ENCODE measurements around the gene RXFP3.

DNA sequence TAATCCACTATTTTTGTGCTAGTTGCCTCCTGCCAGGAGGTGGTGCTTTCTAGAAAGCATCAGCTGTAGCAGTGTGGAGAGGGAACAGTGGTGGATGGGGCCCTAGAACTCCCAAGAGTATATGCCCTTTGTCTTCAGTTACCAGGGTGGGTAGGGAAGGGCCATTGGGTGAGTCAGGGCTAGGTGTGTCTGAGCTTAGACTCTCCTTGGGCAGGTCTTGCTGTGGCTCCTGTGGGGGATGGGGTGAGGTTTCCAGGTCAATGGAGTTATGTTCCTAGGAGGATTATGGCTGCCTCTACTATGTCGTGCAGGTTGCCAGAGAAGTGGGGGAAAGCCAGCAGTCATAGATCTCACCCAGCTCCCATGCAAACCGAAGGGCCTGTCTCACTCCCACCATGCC, 33.1 kb upstream of the RXFP3 start:
- no peak for TF ChIP-seq EZH2 (IDR thresholded peaks at IDR 0.05; ENCODE audit: insufficient read depth, poor library complexity, severe bottlenecking)
- TF ChIP-seq EZH2phosphoT487 (IDR thresholded peaks at IDR 0.05; ENCODE audit: insufficient read depth, low read depth): no peak

Data from GM23248 (cell line).